ENCODE measurements around the gene CCR2. TPM values are rescaled to one million over a fixed set of nuclear protein-coding genes. Genes with fewer than 3 reads are reported as not detected.
A peak's percentile ranks its signal among the peaks of the same experiment; 100 is the strongest.
"Not testable (repeated sequence)": the region's sequence is repeated elsewhere in the genome, so short reads cannot be mapped to it uniquely, and the experiment has no call there.

The CCR2 gene
- polyA plus RNA-seq, 3 donors = 20.5 to 181 (median 145) TPM

GRCh38 chr3:46383951-46384330, 30.0 kb downstream of the CCR2 start:
- H3K27ac ChIP-seq (ENCODE audit: low read depth in 1 of 2, low read length in 2 of 2) = no peak overlapping the region
- no peaks in the 10 kb centered on the region for H3K27me3 Mint-ChIP-seq (ENCODE audit: low read depth in 3 of 3)
- no peak overlapping the region for H3K4me3 ChIP-seq (replicated peaks in 1 of 3; ENCODE audit: low read depth in 2 of 3, low read length in 3 of 3)
- no peak overlapping the region for H3K9ac ChIP-seq (ENCODE audit: insufficient read depth, low read length, poor library complexity, severe bottlenecking)
- no peak overlapping the region for H3K4me2 ChIP-seq (replicated peaks; ENCODE audit: extremely low read depth, low read length, poor library complexity, severe bottlenecking)
- DNase-seq = peak in 2 of 3 donors; percentile 14 to 43
- H3K9me3 ChIP-seq (replicated peaks in 1 of 2; ENCODE audit: control insufficient read depth in 1 of 2, insufficient read depth in 1 of 2, low read length in 2 of 2) = peaks cover 0 to 9% of the 10 kb centered on the region in 2 donors
- no peak for TF ChIP-seq CTCF (IDR thresholded peaks at IDR 0.05)
- H3K9me3 Mint-ChIP-seq = peaks cover 0 to 2% (median 0%) of the 10 kb centered on the region in 7 donors
- H3K36me3 ChIP-seq (replicated peaks in 1 of 2; ENCODE audit: control insufficient read depth in 1 of 2, insufficient read depth in 2 of 2, low read length in 2 of 2) = no peaks in the 10 kb centered on the region
- H3K27me3 ChIP-seq (ENCODE audit: control insufficient read depth in 2 of 2, insufficient read depth in 2 of 2, low read length in 2 of 2) = no peaks in the 10 kb centered on the region
- 50% methylated on average over 1 of the region's 5 CpGs for WGBS (ENCODE audit: insufficient coverage)
- H2AFZ ChIP-seq (ENCODE audit: insufficient read depth, low read depth, low read length, poor library complexity, severe bottlenecking) = no peak overlapping the region
- peaks cover 27 to 31% of the 10 kb centered on the region in 2 donors for H3K4me1 ChIP-seq (ENCODE audit: control insufficient read depth in 1 of 2, insufficient read depth in 2 of 2, low read length in 2 of 2)
- no peaks in the 10 kb centered on the region for H4K20me1 ChIP-seq (ENCODE audit: insufficient read depth, low read length)
- intact Hi-C loops (cut with micrococcal nuclease) = loop anchor here in 1 of 2 donors (5.0 kb wide), 1 partner anchor 58 kb away; no protein-coding TSS in a partner anchor
- H3K4me3 Mint-ChIP-seq = no peak overlapping the region
- peak overlapping the region in 1 of 7 donors; percentile 37 for H3K27ac Mint-ChIP-seq
- H3K79me2 ChIP-seq (ENCODE audit: insufficient read depth, low read length) = no peaks in the 10 kb centered on the region
- H3K36me3 Mint-ChIP-seq = no peaks in the 10 kb centered on the region
- H3K4me1 Mint-ChIP-seq = peaks cover 35% of the 10 kb centered on the region

GRCh38 chr3:46386205-46386604, 32.3 kb downstream of the CCR2 start:
- intact Hi-C loops (cut with micrococcal nuclease) = no loop called here
- 43% methylated on average over 1 of the region's 4 CpGs for WGBS (ENCODE audit: insufficient coverage)

GRCh38 chr3:46388847-46389246, 34.9 kb downstream of the CCR2 start:
- H3K4me1 ChIP-seq (ENCODE audit: control insufficient read depth in 1 of 2, insufficient read depth in 2 of 2, low read length in 2 of 2) = peaks cover 22 to 24% of the 10 kb centered on the region in 2 donors
- H3K36me3 ChIP-seq (replicated peaks in 1 of 2; ENCODE audit: control insufficient read depth in 1 of 2, insufficient read depth in 2 of 2, low read length in 2 of 2); DNase-seq; intact Hi-C loops (cut with micrococcal nuclease); H2AFZ ChIP-seq (ENCODE audit: insufficient read depth, low read depth, low read length, poor library complexity, severe bottlenecking); H4K20me1 ChIP-seq (ENCODE audit: insufficient read depth, low read length); H3K9ac ChIP-seq (ENCODE audit: insufficient read depth, low read length, poor library complexity, severe bottlenecking); H3K27me3 ChIP-seq (ENCODE audit: control insufficient read depth in 2 of 2, insufficient read depth in 2 of 2, low read length in 2 of 2); H3K79me2 ChIP-seq (ENCODE audit: insufficient read depth, low read length); H3K4me2 ChIP-seq (replicated peaks; ENCODE audit: extremely low read depth, low read length, poor library complexity, severe bottlenecking); H3K4me3 ChIP-seq (replicated peaks in 1 of 3; ENCODE audit: low read depth in 2 of 3, low read length in 3 of 3); H3K9me3 Mint-ChIP-seq; H3K27me3 Mint-ChIP-seq (ENCODE audit: low read depth in 3 of 3); H3K4me3 Mint-ChIP-seq; H3K36me3 Mint-ChIP-seq; H3K9me3 ChIP-seq (replicated peaks in 1 of 2; ENCODE audit: control insufficient read depth in 1 of 2, insufficient read depth in 1 of 2, low read length in 2 of 2); H3K27ac Mint-ChIP-seq; H3K27ac ChIP-seq (ENCODE audit: low read depth in 1 of 2, low read length in 2 of 2): not testable (repeated sequence)
- H3K4me1 Mint-ChIP-seq = peaks cover 26% of the 10 kb centered on the region
- 93% methylated on average over 4 of the region's 4 CpGs for whole genome bisulfite sequencing (ENCODE audit: insufficient coverage)

More at GRCh38 chr3:46386205-46386604, 32.3 kb downstream of the CCR2 start:
- Histone ChIP-seq H3K36me3 (replicated peaks in 1 of 2; ENCODE audit: control insufficient read depth in 1 of 2, insufficient read depth in 2 of 2, low read length in 2 of 2) (no peaks in the 10 kb centered on the region), H3K79me2 (ENCODE audit: insufficient read depth, low read length) (no peaks in the 10 kb centered on the region), H3K9me3 (replicated peaks in 1 of 2; ENCODE audit: control insufficient read depth in 1 of 2, insufficient read depth in 1 of 2, low read length in 2 of 2) (peaks cover 0 to 9% of the 10 kb centered on the region in 2 donors), H4K20me1 (ENCODE audit: insufficient read depth, low read length) (no peaks in the 10 kb centered on the region), H3K4me1 (ENCODE audit: control insufficient read depth in 1 of 2, insufficient read depth in 2 of 2, low read length in 2 of 2) (peaks cover 18 to 21% of the 10 kb centered on the region in 2 donors), H2AFZ (ENCODE audit: insufficient read depth, low read depth, low read length, poor library complexity, severe bottlenecking) (no peak overlapping the region), H3K27me3 (ENCODE audit: control insufficient read depth in 2 of 2, insufficient read depth in 2 of 2, low read length in 2 of 2) (no peaks in the 10 kb centered on the region), H3K27ac (ENCODE audit: low read depth in 1 of 2, low read length in 2 of 2) (peak overlapping the region in 1 of 2 donors; percentile 24), H3K4me2 (replicated peaks; ENCODE audit: extremely low read depth, low read length, poor library complexity, severe bottlenecking) (peak overlapping the region; percentile 24), H3K9ac (ENCODE audit: insufficient read depth, low read length, poor library complexity, severe bottlenecking) (no peak overlapping the region), H3K4me3 (replicated peaks in 1 of 3; ENCODE audit: low read depth in 2 of 3, low read length in 3 of 3) (no peak overlapping the region)
- peak in 2 of 3 donors; percentile 60 to 83 for DNase-seq
- Mint-ChIP-seq H3K27ac (peak overlapping the region in 3 of 7 donors; percentile 19 to 86 (median 58)), H3K27me3 (ENCODE audit: low read depth in 3 of 3) (no peaks in the 10 kb centered on the region), H3K36me3 (no peaks in the 10 kb centered on the region), H3K4me1 (peaks cover 23% of the 10 kb centered on the region), H3K9me3 (peaks cover 0 to 2% (median 0%) of the 10 kb centered on the region in 7 donors), H3K4me3 (no peak overlapping the region)
- no peak for TF ChIP-seq CTCF (IDR thresholded peaks at IDR 0.05)

All from CD14-positive monocyte (primary cell).